ENCODE measurements around the gene SLC13A3. TPM values are rescaled to one million over a fixed set of nuclear protein-coding genes. Genes with fewer than 3 reads are reported as not detected.

Gene SLC13A3
- total RNA-seq, 1 donor: 4.3 TPM

- H3K4me3 ChIP-seq (ENCODE audit: low read depth, low read length): no peak overlapping the region
- no peak for DNase-seq (ENCODE audit: low read depth)
- no peak for TF ChIP-seq CTCF (IDR thresholded peaks at IDR 0.05; ENCODE audit: insufficient read depth, low read depth, low read length)
These were observed 12.9 kb downstream of the SLC13A3 start for GRCh38 chr20:46638134-46638897.

- no peak for DNase-seq (ENCODE audit: low read depth)
- no peak for TF ChIP-seq CTCF (IDR thresholded peaks at IDR 0.05; ENCODE audit: insufficient read depth, low read depth, low read length)
- H3K4me3 ChIP-seq (ENCODE audit: low read depth, low read length): no peak overlapping the region
These were observed 13.7 kb downstream of the SLC13A3 start for GRCh38 chr20:46637427-46638133.

GRCh38 chr20:46637020-46637419 is 14.2 kb downstream of the SLC13A3 start:
- no peak overlapping the region for H3K4me3 ChIP-seq (ENCODE audit: low read depth, low read length)
- no peak for DNase-seq (ENCODE audit: low read depth)
- no peak for TF ChIP-seq CTCF (IDR thresholded peaks at IDR 0.05; ENCODE audit: insufficient read depth, low read depth, low read length)

- no peak overlapping the region for H3K4me3 ChIP-seq (ENCODE audit: low read depth, low read length)
- no peak for DNase-seq (ENCODE audit: low read depth)
- no peak for TF ChIP-seq CTCF (IDR thresholded peaks at IDR 0.05; ENCODE audit: insufficient read depth, low read depth, low read length)
These were observed 14.7 kb downstream of the SLC13A3 start for GRCh38 chr20:46636514-46636913.

- H3K4me3 ChIP-seq (ENCODE audit: low read depth, low read length): no peak overlapping the region
- TF ChIP-seq CTCF (IDR thresholded peaks at IDR 0.05; ENCODE audit: insufficient read depth, low read depth, low read length): no peak
- DNase-seq (ENCODE audit: low read depth): no peak
These were observed 15.6 kb downstream of the SLC13A3 start for GRCh38 chr20:46635514-46636136.

GRCh38 chr20:46634528-46634927 is 16.7 kb downstream of the SLC13A3 start:
- no peak for DNase-seq (ENCODE audit: low read depth)
- no peak for TF ChIP-seq CTCF (IDR thresholded peaks at IDR 0.05; ENCODE audit: insufficient read depth, low read depth, low read length)
- no peak overlapping the region for H3K4me3 ChIP-seq (ENCODE audit: low read depth, low read length)
